NCI-H146 (cell line): ENCODE data around the gene IGF1R.

Experiments used
- DNase-seq: peaks from one replicate; lab custom pipeline; 2025; lab: John Stamatoyannopoulos, UW

The IGF1R gene

DNA sequence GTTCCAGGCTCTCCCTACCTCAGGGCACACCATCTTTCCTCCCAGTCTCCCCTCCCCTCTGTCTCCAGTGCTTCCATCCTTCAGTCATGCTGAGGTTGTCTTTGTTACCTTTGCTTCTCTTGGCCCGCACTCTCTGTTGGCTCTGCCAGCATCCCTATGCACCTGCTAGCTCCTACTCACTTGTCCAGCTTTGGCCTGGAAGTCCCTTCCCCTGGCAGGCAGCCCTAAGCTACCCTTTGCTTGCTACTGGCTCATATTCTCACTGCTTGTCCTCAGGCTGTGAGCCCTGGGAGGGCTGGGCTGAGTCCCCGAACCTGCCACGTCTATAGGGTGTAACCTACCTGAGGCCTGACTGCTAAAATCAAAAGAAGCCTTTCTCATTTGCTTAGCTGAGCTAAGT, 236.6 kb downstream of the IGF1R start:
- no peak for DNase-seq

GRCh38 chr15:98887976-98888375, 239.6 kb downstream of the IGF1R start:
- no peak for DNase-seq

DNA sequence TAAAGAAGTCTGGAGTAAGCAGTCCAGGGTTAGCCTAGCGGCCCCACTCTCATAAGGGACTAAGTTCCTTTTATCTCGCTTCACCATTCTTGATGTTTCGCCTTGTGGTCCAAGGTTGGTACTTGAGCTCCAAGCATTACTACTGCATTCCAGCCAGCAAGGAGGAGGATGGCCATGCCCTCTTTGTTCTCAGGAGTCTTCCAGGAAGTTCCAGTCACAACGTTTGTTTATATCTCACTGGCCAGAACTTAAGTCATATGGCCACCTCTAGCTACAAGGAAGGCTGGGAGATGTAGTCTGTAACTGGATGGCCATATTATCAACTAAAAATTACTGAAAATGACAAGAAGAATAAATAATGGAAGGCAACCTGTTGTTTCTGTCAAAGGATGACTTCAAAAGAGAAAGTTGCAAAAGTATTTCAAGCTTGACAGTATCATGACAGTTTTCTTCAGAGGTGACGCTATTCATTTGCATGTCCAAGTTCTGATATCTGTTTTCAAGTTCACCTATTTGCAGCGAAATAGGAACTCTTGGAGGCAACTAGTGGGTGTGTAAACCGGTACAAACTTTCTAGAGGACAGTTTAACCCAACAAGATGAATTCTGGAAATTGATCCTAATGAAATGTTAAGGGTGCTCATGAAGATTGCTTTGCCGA, 240.6 kb downstream of the IGF1R start:
- DNase-seq = no peak

GRCh38 chr15:98889930-98890695, 241.8 kb downstream of the IGF1R start:
- DNase-seq = no peak

GRCh38 chr15:98891301-98891700, 243.0 kb downstream of the IGF1R start:
- DNase-seq = no peak

DNA sequence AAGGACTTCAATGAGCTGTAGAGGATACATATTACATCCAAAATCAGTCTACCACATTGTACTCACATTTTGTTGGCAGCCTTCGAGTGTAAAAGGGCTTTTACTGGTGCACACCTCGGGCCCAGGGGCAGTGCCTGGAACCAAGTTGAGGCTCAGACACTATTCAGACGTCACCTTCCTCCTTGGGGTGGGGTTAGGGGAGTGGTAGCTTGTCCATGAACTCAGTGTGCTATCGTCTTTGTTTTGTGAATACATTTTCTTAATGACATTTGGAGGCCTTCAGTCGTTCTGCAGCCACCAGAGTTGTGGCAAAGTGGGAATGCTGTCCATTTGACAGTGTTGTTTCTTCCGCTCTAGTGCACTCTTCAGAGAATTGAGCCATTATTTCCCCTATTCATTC, 245.1 kb downstream of the IGF1R start:
- no peak for DNase-seq

DNA sequence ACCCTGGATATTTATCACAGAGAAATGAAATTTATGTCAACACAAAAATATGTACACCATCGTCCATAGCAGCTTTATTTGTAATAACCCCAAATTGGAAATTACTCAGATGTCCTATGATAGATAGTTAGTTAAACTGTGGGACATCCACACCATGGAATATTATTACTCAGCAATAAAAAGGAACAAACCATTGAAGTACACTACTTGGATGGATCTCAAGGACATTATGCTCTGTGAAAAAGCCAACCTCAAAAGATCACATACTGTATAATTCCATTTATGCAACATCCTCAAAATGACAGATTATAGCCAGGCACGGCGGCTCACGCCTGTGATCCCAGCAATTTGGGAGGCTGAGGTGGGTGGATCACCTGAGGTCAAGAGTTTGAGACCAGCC, 246.0 kb downstream of the IGF1R start:
- no peak for DNase-seq

DNA sequence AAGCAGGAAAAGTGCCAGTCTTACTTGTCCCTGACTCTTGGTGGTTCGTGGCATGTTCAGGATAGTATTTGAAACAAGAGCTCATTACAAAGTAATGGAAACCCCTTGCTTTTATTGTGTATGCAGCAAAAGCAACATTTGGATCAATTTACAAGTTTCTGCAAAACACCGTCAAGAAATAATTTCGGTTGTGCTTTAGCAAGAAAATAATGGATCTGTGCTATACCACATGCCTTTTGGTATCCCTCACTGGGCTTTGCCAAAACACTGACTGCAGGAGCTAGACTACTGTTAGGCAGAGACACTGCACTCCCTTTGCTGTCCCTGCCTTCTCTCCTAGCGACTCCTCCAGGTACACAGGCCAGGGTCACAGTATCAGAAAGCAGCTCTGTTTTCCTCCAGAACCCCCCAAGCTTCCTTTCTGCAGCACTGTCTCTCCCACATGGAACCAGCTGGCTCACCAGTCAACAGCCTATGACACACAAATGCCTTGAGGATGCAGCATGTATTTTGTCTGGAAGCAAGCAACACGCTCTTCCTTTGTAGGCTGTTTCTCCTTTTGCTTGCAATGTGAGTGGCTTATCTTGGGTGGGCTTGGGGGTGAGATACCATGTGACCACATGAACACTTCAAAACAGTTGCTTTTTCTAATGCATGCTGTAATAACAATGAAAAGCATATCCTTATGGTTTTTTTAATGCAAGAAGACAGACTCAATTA, 247.8 kb downstream of the IGF1R start:
- no peak for DNase-seq

GRCh38 chr15:98896802-98897732, 248.7 kb downstream of the IGF1R start:
- no peak for DNase-seq

DNA sequence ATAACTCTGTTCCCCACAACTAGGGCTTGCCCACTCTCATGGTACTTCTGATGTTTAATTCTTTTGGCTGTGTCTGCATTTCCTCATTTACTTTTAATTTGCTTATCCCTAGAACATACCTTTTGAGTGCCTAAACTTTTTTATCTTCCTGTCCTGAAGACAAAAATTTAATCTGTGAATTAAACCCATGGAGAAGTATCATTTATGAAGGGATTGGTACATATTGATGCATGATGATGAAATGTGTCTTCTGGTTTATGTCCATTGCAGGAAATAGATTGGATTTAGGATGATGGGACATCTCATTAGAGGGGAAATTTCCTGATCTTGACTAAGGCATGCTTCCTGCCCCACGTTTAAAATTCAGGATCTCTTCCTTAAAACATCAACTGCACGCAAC, 249.8 kb downstream of the IGF1R start:
- DNase-seq = no peak

DNA sequence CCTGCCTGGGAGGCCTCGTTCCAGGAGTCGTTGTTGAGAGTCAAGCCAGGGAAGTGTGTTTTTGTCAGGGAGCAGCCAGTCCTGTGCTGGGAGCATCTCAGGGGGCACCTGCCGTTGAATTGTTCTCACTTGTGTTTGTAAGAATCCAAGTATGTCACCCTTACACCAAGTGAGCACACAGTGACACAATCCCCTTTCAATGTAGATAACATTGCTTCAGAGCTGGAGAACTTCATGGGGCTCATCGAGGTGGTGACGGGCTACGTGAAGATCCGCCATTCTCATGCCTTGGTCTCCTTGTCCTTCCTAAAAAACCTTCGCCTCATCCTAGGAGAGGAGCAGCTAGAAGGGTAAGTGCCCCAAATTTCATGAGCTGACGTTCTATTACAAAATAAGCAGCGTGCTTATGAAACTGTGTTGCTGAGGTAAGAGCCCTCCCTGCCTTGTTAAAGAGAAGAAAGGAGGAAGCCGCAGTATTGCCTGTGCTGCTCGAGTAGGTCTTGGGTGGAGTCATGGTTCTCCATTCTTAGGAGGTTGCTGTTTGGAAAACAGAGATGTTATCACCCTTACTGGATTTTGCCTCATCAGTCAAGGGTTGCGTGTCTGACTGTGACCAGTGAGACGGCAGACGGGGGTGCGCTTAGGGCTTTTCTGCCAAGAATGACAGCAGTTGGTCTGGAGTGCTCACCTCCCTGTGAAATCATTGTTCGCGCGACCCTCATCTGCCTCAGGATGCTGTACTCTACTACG, 251.1 kb downstream of the IGF1R start:
- no peak for DNase-seq

DNA sequence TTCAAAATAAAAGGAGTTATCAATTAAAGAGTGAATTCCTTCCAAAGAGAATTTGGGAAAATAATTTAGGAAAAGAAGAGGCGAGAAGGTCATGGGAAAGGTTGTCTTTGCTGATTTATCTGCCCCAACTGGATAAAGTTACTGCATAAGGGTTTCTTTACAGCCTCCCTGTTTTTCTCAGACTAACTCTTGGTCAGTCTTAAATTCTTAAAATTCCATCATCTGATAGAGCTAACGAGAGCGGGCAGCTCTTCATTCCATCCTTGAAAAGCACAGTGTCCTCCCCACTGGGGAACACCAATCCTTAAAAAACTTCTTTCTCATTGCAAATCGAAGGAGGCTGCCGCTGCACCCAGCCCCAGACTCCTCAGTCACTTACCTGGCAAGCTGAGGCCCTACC, 252.0 kb downstream of the IGF1R start:
- DNase-seq = no peak

DNA sequence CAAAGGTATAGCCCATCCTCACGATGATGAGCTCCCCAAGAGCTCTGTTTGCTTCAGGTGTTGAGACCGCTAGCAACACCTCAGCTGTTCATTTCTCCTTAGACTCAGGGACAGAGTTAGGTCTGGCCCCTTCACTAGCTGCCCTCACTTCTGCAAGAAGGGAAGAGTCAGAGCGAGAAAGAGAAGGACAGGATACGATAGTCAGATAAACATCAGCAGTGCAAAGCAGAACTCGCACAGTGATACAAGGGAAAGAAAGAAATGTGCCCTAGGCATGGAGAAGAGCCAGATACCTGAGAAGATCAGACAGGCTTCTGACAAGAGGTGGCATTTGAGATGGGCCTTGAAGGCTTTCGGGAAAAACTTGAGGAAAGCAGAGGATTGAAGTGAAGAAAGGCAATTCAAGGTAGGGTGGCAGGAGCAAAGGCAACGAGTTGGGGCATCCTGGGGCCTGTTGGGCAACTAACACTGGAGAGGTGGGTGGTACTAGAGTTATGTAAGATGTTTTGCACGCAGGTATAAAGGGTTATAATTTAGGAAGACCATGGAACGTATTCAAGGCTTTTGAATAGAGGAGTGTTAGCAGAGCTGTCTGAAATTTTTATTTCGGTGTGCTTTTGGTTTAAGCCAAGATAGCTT, 253.2 kb downstream of the IGF1R start:
- DNase-seq = no peak

DNA sequence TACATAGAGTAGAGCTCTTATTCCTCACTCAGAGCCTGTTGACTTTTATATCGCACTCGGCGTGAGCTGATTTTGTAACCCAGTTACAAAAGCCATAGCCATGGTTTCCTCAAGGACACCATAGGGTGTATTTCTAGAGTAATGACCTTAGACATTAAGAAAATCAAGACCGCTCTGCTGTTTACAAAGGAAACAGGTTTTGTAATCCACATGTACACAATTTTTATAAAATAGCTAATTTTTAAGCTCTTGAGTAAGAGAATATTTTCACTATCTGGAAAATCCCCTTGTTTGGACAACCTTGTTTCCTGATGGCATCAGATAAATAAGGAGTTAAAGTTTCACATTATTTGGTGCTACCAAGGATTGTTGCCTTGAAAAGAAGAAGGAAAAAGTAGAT, 254.6 kb downstream of the IGF1R start:
- DNase-seq = no peak

- DNase-seq = no peak
Observed at GRCh38 chr15:98903377-98904018, 255.2 kb downstream of the IGF1R start.

DNA sequence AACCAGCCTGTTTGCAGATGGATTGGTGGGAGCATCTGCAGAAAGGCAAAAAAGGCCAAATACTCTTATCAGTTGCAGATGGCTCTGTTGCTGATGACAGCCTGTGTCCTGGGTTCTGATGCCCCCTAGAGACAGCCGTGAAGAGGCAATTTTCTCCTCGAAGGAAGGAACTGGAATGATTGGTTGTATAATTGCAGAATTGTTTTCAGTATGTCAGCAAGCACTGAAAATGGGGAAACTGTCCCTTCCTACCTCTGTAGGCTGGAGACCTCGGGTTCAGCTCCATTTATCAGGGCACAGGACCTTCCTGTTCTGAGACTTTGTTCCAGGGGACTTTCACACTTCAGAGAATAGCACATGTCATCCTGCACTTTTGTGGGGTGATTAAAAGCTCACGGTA, 256.2 kb downstream of the IGF1R start:
- peak; percentile 9 for DNase-seq

- no peak for DNase-seq
Observed at GRCh38 chr15:98905963-98906711, 257.8 kb downstream of the IGF1R start.

DNA sequence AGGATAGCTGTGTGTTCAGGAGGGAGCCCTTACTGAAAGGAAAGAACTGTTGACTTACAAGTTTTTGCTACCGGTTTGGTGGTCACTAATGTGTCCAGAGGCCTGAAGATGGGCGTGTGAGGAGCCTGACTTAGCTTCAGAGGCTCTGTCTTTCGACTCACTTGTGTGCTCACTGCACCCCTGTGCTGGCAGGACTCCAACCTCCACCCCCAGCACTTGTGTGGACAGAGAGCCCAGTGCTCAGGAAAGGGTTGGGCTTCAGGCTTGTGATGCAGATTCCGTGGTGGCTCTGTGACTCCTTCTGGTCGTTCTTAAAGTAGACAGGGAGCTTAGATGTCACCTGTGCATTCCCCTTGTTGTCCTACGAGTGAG, 258.4 kb downstream of the IGF1R start:
- DNase-seq = no peak

GRCh38 chr15:98907927-98908471, 259.7 kb downstream of the IGF1R start:
- no peak for DNase-seq
